Neural crest cell (in vitro differentiated cells): ENCODE data around the gene MT2A. TPM values are rescaled to one million over a fixed set of nuclear protein-coding genes. Genes with fewer than 3 reads are reported as not detected.
A peak's percentile ranks its signal among the peaks of the same experiment; 100 is the strongest.

ENCODE experiments used
- DNase-seq: peaks from one replicate; pipeline ENCODE4 v3.0.0; 2021; ENCODE audit warnings: low read depth, mixed read lengths, low spot score
- H3K27ac Mint-ChIP-seq: one replicate; pipeline ENCODE4 v1.8.0; 2021; ENCODE audit warnings: mild to moderate bottlenecking, mixed read lengths; ENCODE audit not compliant: unreplicated experiment
- H3K27me3 Mint-ChIP-seq: 2 replicates; pipeline ENCODE4 v1.8.0; 2021; ENCODE audit warnings: low read depth, mild to moderate bottlenecking, mixed read lengths
- H3K36me3 Mint-ChIP-seq: 2 replicates; pipeline ENCODE4 v1.8.0; 2021; ENCODE audit warnings: low read depth, mild to moderate bottlenecking, mixed read lengths
- H3K4me1 Mint-ChIP-seq: 2 replicates; pipeline ENCODE4 v1.8.0; 2021; ENCODE audit warnings: mixed read lengths
- H3K4me3 Mint-ChIP-seq: one replicate; pipeline ENCODE4 v1.8.0; 2021; ENCODE audit warnings: mild to moderate bottlenecking, mixed read lengths
- H3K9me3 Mint-ChIP-seq: 2 replicates; pipeline ENCODE4 v1.8.0; 2021; ENCODE audit warnings: mixed read lengths
- total RNA-seq: library from RNA; stranded (reverse); gene quantifications from 2 replicates; pipeline ENCODE4 v1.2.1, GENCODE V29; 2021
- TF ChIP-seq, protein P1 (sequence below): fragments of 200-600 bp; sonication (generic); conservative IDR thresholded peaks from 2 replicates; pipeline ENCODE4 v1.5.0; 2021; ENCODE audit warnings: antibody characterized with exemption, mild to moderate bottlenecking

The MT2A gene
- total RNA-seq, 1 donor from 2014 or later, result 11.6 TPM

DNA sequence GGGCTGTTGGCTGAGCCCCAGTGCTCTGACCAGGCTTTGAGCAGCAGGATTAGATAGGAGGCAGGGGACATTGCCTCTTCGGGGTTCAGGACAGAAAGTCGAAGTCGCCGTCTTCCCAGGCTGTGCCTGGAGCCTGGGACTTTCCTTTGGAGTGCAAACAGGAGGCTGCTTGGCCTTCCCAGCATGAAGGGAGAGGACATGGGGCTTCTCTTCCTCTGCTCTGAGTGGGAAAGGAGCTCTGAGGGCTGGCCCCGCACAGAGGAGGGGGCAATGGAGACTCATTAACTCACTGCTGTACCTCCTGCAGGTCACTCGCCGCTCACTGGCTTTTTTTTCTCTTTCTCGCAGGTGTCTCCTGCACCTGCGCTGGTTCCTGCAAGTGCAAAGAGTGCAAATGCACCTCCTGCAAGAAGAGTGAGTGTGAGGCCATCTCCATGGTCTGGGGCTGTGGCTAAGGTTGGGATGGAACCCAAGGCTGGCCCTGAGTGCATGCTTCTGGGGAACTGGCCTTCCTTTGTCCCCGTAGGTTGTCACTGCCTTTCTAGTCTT is 50.0 kb downstream of the MT2A start:
- H3K36me3 Mint-ChIP-seq, result peaks cover 3% of the 10 kb centered on the region
- H3K27ac Mint-ChIP-seq, result no peak overlapping the region
- H3K27me3 Mint-ChIP-seq, result peaks cover 86% of the 10 kb centered on the region
- H3K4me1 Mint-ChIP-seq, result peaks cover 14% of the 10 kb centered on the region
- DNase-seq, result no peak
- TF ChIP-seq, protein P1, sequence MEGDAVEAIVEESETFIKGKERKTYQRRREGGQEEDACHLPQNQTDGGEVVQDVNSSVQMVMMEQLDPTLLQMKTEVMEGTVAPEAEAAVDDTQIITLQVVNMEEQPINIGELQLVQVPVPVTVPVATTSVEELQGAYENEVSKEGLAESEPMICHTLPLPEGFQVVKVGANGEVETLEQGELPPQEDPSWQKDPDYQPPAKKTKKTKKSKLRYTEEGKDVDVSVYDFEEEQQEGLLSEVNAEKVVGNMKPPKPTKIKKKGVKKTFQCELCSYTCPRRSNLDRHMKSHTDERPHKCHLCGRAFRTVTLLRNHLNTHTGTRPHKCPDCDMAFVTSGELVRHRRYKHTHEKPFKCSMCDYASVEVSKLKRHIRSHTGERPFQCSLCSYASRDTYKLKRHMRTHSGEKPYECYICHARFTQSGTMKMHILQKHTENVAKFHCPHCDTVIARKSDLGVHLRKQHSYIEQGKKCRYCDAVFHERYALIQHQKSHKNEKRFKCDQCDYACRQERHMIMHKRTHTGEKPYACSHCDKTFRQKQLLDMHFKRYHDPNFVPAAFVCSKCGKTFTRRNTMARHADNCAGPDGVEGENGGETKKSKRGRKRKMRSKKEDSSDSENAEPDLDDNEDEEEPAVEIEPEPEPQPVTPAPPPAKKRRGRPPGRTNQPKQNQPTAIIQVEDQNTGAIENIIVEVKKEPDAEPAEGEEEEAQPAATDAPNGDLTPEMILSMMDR, result no peak
- peak overlapping the region; percentile 86 for H3K4me3 Mint-ChIP-seq
- no peaks in the 10 kb centered on the region for H3K9me3 Mint-ChIP-seq

Other genes starting within 250 kb of the MT2A start
- gene AMFR, start 183.0 kb upstream of the MT2A start, total RNA-seq, result 64.7 and 66.4 TPM in 2 replicates
- gene NUDT21, start 157.3 kb upstream of the MT2A start, total RNA-seq, result 232 and 239 TPM in 2 replicates
- 52.9 and 55.4 TPM in 2 replicates for gene OGFOD1, start 157.0 kb upstream of the MT2A start, total RNA-seq
- gene BBS2, start 88.6 kb upstream of the MT2A start, total RNA-seq, result 44.9 and 48.6 TPM in 2 replicates
- not detected in 2 replicates for gene MT4, start 43.5 kb upstream of the MT2A start, total RNA-seq
- gene MT3, start 19.1 kb upstream of the MT2A start, total RNA-seq, result not detected in 2 replicates
- gene MT1E, start 17.2 kb downstream of the MT2A start, total RNA-seq, result 0.49 and 0.59 TPM in 2 replicates
- not detected in 2 replicates for gene MT1M, start 24.1 kb downstream of the MT2A start, total RNA-seq
- not detected in 2 replicates for gene MT1A, start 30.1 kb downstream of the MT2A start, total RNA-seq
- not detected in 2 replicates for gene MT1B, start 43.3 kb downstream of the MT2A start, total RNA-seq
- 1.5 and 2.4 TPM in 2 replicates for gene MT1F, start 49.4 kb downstream of the MT2A start, total RNA-seq
- gene MT1G, start 59.5 kb downstream of the MT2A start, total RNA-seq, result not detected in 2 replicates
- gene MT1H, start 61.2 kb downstream of the MT2A start, total RNA-seq, result not detected in 2 replicates
- 13.2 and 18.8 TPM in 2 replicates for gene MT1X, start 73.9 kb downstream of the MT2A start, total RNA-seq
- 151 and 152 TPM in 2 replicates for gene NUP93, start 121.5 kb downstream of the MT2A start, total RNA-seq